Measurements from ENCODE around the gene SHCBP1.

DNA sequence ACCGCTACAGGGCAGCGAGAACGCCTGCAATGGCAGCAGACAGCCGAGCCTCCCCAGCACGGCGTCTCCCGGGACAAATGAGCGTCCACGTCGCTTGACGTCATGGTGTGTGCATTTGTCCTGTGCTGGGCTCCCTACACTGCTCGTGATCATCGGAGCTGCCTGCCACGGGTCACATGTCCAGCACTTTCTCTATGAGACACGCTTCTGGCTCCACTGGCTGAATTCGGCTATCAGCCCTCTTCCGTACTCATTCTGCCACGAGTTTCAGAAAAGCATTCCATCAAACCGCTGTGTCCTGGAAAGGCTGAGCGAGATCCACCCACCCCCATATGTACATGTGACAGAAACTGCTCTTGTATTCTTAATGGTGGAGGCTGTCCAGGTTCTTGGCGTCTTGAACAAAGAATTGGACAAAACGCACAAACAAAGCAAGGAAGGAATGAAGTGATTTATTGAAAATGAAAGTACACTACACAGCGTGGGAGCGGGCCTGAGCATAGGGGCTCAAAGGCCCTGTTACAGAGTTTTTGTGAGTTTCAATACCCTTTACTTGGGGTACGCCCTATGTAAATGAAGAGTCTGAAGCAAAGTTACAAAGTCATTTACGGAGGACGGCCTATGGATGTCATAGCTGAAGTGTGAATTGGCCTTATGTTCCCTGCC lies 28.5 kb upstream of the SHCBP1 start:
- TF ChIP-seq CTCF (IDR thresholded peaks at IDR 0.05) (no peak), SIN3A (IDR thresholded peaks at IDR 0.05; ENCODE audit: borderline replicate concordance, insufficient read depth, low read depth, low read length) (no peak)

Data from Panc1 (cell line).